Right lobe of liver (tissue), 6 donors: ENCODE results near the gene FHIT. TPM values are rescaled to one million over a fixed set of nuclear protein-coding genes. Genes with fewer than 3 reads are reported as not detected.

Source experiments
- ATAC-seq, 4 donors: fragments of 200-7000 bp; cut with Tn5 transposase; one replicate each; pipeline ENCODE4 v1.9.1; 2020; ENCODE audit warnings: mild to moderate bottlenecking in 4 of 4, moderate library complexity in 4 of 4
- DNase-seq, 3 donors: peaks; one replicate each; pipeline ENCODE4 v3.0.0-alpha.2; 2020
- H3K27ac ChIP-seq, 3 donors: fragments of 200-600 bp; one replicate each; pipeline ENCODE4 v1.8.0; 2022
- H3K27me3 ChIP-seq, 2 donors: fragments of 200-600 bp; one replicate each; pipeline ENCODE4 v1.8.0; 2022
- H3K36me3 ChIP-seq, 4 donors: fragments of 200-600 bp; sonication (generic) in 1 of 4; one replicate each; pipeline versions ENCODE4 v1.5.1 to v1.8.0; 2017 to 2022; ENCODE audit warnings: control low read depth in 1 of 4
- H3K4me1 ChIP-seq, 4 donors: fragments of 200-600 bp; sonication (generic) in 1 of 4; one replicate each; pipeline versions ENCODE4 v1.5.1 to v1.8.0; 2017 to 2022; ENCODE audit warnings: control low read depth in 1 of 4
- H3K4me3 ChIP-seq, 3 donors: fragments of 200-600 bp; one replicate each; pipeline ENCODE4 v1.8.0; 2022
- H3K9me3 ChIP-seq, 4 donors: fragments of 200-600 bp; sonication (generic) in 1 of 4; one replicate each; pipeline versions ENCODE4 v1.5.1 to v1.8.0; 2017 to 2022; ENCODE audit warnings: control low read depth in 1 of 4
- CTCF ChIP-seq, 4 donors: fragments of 200-600 bp in 3 of 4; fragments of 450-650 bp in 1 of 4; IDR thresholded peaks; one replicate each; pipeline versions ENCODE4 v1.5.1 to v1.8.0; 2016 to 2022; ENCODE audit warnings: antibody characterized with exemption in 4 of 4, mild to moderate bottlenecking in 2 of 4
- POLR2A ChIP-seq: fragments of 450-650 bp; IDR thresholded peaks from one replicate; pipeline ENCODE4 v1.6.1; 2017; ENCODE audit warnings: antibody characterized with exemption, mild to moderate bottlenecking
- WGBS: methylation state at CpG from one replicate; pipeline ENCODE4 v1.1.6; 2018; ENCODE audit warnings: low coverage, low lambda C conversion rate; ENCODE audit not compliant: insufficient coverage; ENCODE audit errors: missing lambda C conversion rate; 5-methylcytosine and 5-hydroxymethylcytosine counted together
- intact Hi-C, 2 donors: fragments of 100-400 bp; cut with DNase I; formaldehyde crosslinking; loops; one replicate each; pipeline versions ENCODE4 v1.11.2 to v1.14.1; 2022
- total RNA-seq, 6 experiments: library from RNA; depleted of rRNA in 2 of 6; stranded (reverse); fragments of >200 nt in 2 of 6; fragmentation: NEBNext Ultra II Directional in 3 of 6; extraction: Animal tissue kit (Norgen Biotek cat#: 25700) in 3 of 6; gene quantifications; one replicate each; pipeline versions ENCODE4 v1.1.0 to v1.2.4, GENCODE V29; 2016 to 2023
- donor health status: DM: no; HTN: yes; CAD: no.
- donor health status: DM: no; HTN: no; CAD: no.
- donor health status: DM: no; HTN: no; CAD: no.
- donor health status: DM: no; HTN: yes; CAD: no.
- donor health status: DM: no; HTN: yes; CAD: no.

FHIT gene
- total RNA-seq, 6 experiments from 2014 or later: 6.6 to 11.2 (median 8.0) TPM

DNA sequence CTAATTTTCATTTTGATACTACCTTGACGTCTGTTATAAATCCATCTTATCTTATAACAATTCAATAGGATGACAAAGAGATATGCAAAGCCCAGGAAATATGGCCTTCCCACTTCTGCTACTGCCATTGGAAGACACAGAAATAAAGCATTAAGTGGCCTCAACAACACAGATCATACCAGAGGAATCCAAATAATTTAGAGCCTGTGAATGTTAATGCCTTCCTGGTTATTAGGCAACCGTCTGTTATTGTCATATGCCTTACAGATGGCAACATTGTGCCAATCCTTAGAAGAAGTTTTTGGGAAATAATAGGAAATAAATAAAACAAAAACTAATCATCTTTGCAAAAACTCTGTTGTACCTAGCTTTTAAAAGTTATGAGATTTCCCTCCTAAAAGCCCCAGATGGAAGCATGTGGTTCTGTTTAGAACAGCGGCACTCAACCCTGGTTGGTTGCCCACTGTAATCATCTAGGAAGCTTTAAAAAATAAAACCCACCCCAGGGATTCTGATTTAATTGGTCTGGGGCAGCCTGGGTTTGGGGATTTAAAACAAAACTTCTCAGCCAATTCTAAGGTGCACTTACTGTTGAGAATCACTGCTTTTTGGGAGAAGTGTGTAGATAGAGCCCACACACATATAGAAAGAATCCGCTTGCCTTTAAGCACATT is 1496.7 kb downstream of the FHIT start:
- no peak for DNase-seq
- Histone ChIP-seq H3K9me3 (no peaks in the 10 kb centered on the region), H3K4me3 (no peak overlapping the region), H3K27me3 (no peaks in the 10 kb centered on the region), H3K36me3 (no peaks in the 10 kb centered on the region), H3K4me1 (peaks cover 0 to 3% (median 0%) of the 10 kb centered on the region in 4 donors), H3K27ac (no peak overlapping the region)
- no peak for TF ChIP-seq POLR2A
- TF ChIP-seq CTCF (IDR thresholded peaks at IDR 0.05): no peak
- WGBS: 87% methylated on average over 3 of the region's 4 CpGs
- ATAC-seq: no peak
- intact Hi-C loops: no loop called here

- 80% methylated on average over 7 of the region's 7 CpGs for WGBS
- intact Hi-C loops: no loop called here
- H3K27ac ChIP-seq: no peak overlapping the region
- no peaks in the 10 kb centered on the region for H3K9me3 ChIP-seq
- no peaks in the 10 kb centered on the region for H3K27me3 ChIP-seq
- TF ChIP-seq POLR2A (no peak), CTCF (IDR thresholded peaks at IDR 0.05) (no peak)
- H3K4me1 ChIP-seq: no peaks in the 10 kb centered on the region
- H3K4me3 ChIP-seq: no peak overlapping the region
- no peaks in the 10 kb centered on the region for H3K36me3 ChIP-seq
- no peak for ATAC-seq
- DNase-seq: no peak
Observed at GRCh38 chr3:59753808-59754450, 1497.3 kb downstream of the FHIT start.

- H3K4me3 ChIP-seq: no peak overlapping the region
- ATAC-seq (no peak), DNase-seq (no peak)
- TF ChIP-seq POLR2A: no peak
- no peak for TF ChIP-seq CTCF (IDR thresholded peaks at IDR 0.05)
- no peak overlapping the region for H3K27ac ChIP-seq
- intact Hi-C loops: no loop called here
- no peaks in the 10 kb centered on the region for H3K9me3 ChIP-seq
- H3K36me3 ChIP-seq: no peaks in the 10 kb centered on the region
- H3K27me3 ChIP-seq: no peaks in the 10 kb centered on the region
- no peaks in the 10 kb centered on the region for H3K4me1 ChIP-seq
Observed at GRCh38 chr3:59752925-59753324, 1498.3 kb downstream of the FHIT start.

DNA sequence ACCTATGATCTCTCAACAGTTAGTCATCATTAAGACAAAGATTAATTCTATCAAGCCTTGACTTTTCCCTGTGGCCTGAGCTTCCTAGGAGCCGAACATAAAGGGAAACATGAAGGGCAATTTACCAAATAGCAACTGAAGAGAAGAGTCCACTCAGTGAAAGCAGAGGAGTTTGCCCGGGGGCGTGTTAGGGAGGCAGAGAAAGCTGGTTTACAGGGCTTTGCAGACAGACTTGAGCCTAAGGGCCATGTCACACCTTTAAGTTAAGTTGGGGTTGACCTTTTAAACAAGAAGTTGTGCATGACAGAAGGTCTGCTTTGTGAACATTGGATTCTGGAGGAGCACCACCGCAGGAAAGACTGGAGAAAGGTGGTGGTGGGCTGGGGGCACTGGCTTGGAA is 1499.6 kb downstream of the FHIT start:
- ATAC-seq: no peak
- whole genome bisulfite sequencing: 86% methylated on average over 2 of the region's 4 CpGs

More for the DNA sequence above, 1499.6 kb downstream of the FHIT start:
- Histone ChIP-seq H3K27me3 (no peaks in the 10 kb centered on the region), H3K4me3 (no peak overlapping the region), H3K4me1 (no peaks in the 10 kb centered on the region), H3K36me3 (no peaks in the 10 kb centered on the region), H3K9me3 (no peaks in the 10 kb centered on the region), H3K27ac (no peak overlapping the region)
- TF ChIP-seq POLR2A (no peak), CTCF (IDR thresholded peaks at IDR 0.05) (no peak)
- intact Hi-C loops: no loop called here
- DNase-seq: no peak
